Neuron (in vitro differentiated cells): Measurements from ENCODE around the gene FREM3.

Experiments
- H2AFZ ChIP-seq: one replicate; pipeline ENCODE4 v1.6.1; 2013; ENCODE audit warnings: low read depth, mild to moderate bottlenecking, inconsistent platforms, low read length, moderate library complexity
- H3K27me3 ChIP-seq: one replicate; pipeline ENCODE4 v1.6.1; 2013; ENCODE audit warnings: low read length; ENCODE audit not compliant: insufficient read depth
- H3K36me3 ChIP-seq: one replicate; pipeline ENCODE4 v1.6.1; 2013; ENCODE audit warnings: low read length; ENCODE audit not compliant: insufficient read depth
- H3K4me1 ChIP-seq: one replicate; pipeline ENCODE4 v1.6.1; 2013; ENCODE audit warnings: low read length; ENCODE audit not compliant: insufficient read depth
- H3K4me3 ChIP-seq: 2 replicates; pipeline ENCODE4 v1.5.1; 2013; ENCODE audit warnings: mild to moderate bottlenecking, low read length, moderate library complexity
- H3K9me3 ChIP-seq: one replicate; pipeline ENCODE4 v1.6.1; 2013; ENCODE audit warnings: low read length

Gene FREM3

GRCh38 chr4:143599827-143600226, 100.6 kb downstream of the FREM3 start:
- H3K27me3 ChIP-seq, result no peaks in the 10 kb centered on the region
- H3K36me3 ChIP-seq, result no peaks in the 10 kb centered on the region
- H3K4me3 ChIP-seq, result no peak overlapping the region
- H3K4me1 ChIP-seq, result no peaks in the 10 kb centered on the region
- no peaks in the 10 kb centered on the region for H3K9me3 ChIP-seq
- H2AFZ ChIP-seq, result no peak overlapping the region

GRCh38 chr4:143598816-143599215, 101.7 kb downstream of the FREM3 start:
- Histone ChIP-seq H3K27me3 (no peaks in the 10 kb centered on the region), H3K36me3 (no peaks in the 10 kb centered on the region), H3K4me3 (no peak overlapping the region), H3K4me1 (no peaks in the 10 kb centered on the region), H2AFZ (no peak overlapping the region), H3K9me3 (no peaks in the 10 kb centered on the region)

- Histone ChIP-seq H3K9me3 (no peaks in the 10 kb centered on the region), H3K27me3 (no peaks in the 10 kb centered on the region), H3K4me3 (no peak overlapping the region), H2AFZ (no peak overlapping the region), H3K36me3 (no peaks in the 10 kb centered on the region), H3K4me1 (no peaks in the 10 kb centered on the region)
Observed at GRCh38 chr4:143597276-143597675, 103.2 kb downstream of the FREM3 start.

GRCh38 chr4:143587703-143588102, 112.8 kb downstream of the FREM3 start:
- H3K4me3 ChIP-seq, result no peak overlapping the region
- H3K36me3 ChIP-seq, result no peaks in the 10 kb centered on the region
- no peaks in the 10 kb centered on the region for H3K27me3 ChIP-seq
- peaks cover 4% of the 10 kb centered on the region for H3K9me3 ChIP-seq
- H3K4me1 ChIP-seq, result no peaks in the 10 kb centered on the region
- no peak overlapping the region for H2AFZ ChIP-seq

- no peaks in the 10 kb centered on the region for H3K27me3 ChIP-seq
- no peak overlapping the region for H3K4me3 ChIP-seq
- no peaks in the 10 kb centered on the region for H3K36me3 ChIP-seq
- no peaks in the 10 kb centered on the region for H3K4me1 ChIP-seq
- no peak overlapping the region for H2AFZ ChIP-seq
- H3K9me3 ChIP-seq, result peaks cover 4% of the 10 kb centered on the region
Observed at GRCh38 chr4:143586080-143586479, 114.4 kb downstream of the FREM3 start.

- peaks cover 4% of the 10 kb centered on the region for H3K9me3 ChIP-seq
- no peak overlapping the region for H2AFZ ChIP-seq
- H3K4me3 ChIP-seq, result no peak overlapping the region
- no peaks in the 10 kb centered on the region for H3K4me1 ChIP-seq
- H3K36me3 ChIP-seq, result no peaks in the 10 kb centered on the region
- H3K27me3 ChIP-seq, result no peaks in the 10 kb centered on the region
Observed at GRCh38 chr4:143585548-143585947, 114.9 kb downstream of the FREM3 start.

GRCh38 chr4:143581331-143581946, 119.0 kb downstream of the FREM3 start:
- Histone ChIP-seq H2AFZ (no peak overlapping the region), H3K4me3 (no peak overlapping the region), H3K27me3 (no peaks in the 10 kb centered on the region), H3K9me3 (peaks cover 4% of the 10 kb centered on the region), H3K4me1 (no peaks in the 10 kb centered on the region), H3K36me3 (no peaks in the 10 kb centered on the region)

- H3K27me3 ChIP-seq, result no peaks in the 10 kb centered on the region
- no peaks in the 10 kb centered on the region for H3K36me3 ChIP-seq
- no peak overlapping the region for H3K4me3 ChIP-seq
- H2AFZ ChIP-seq, result no peak overlapping the region
- no peaks in the 10 kb centered on the region for H3K9me3 ChIP-seq
- H3K4me1 ChIP-seq, result no peaks in the 10 kb centered on the region
Observed at GRCh38 chr4:143575331-143575730, 125.1 kb downstream of the FREM3 start.

- H3K9me3 ChIP-seq, result no peaks in the 10 kb centered on the region
Observed at GRCh38 chr4:143564472-143564871, 136.0 kb downstream of the FREM3 start.

GRCh38 chr4:143559757-143560147, 140.7 kb downstream of the FREM3 start:
- Histone ChIP-seq H3K27me3 (no peaks in the 10 kb centered on the region), H3K4me3 (no peak overlapping the region), H3K36me3 (peaks cover 16% of the 10 kb centered on the region), H3K9me3 (no peaks in the 10 kb centered on the region), H3K4me1 (no peaks in the 10 kb centered on the region), H2AFZ (no peak overlapping the region)

More at GRCh38 chr4:143564472-143564871, 136.0 kb downstream of the FREM3 start:
- Histone ChIP-seq H3K27me3 (no peaks in the 10 kb centered on the region), H3K4me3 (no peak overlapping the region), H3K36me3 (no peaks in the 10 kb centered on the region), H2AFZ (no peak overlapping the region), H3K4me1 (no peaks in the 10 kb centered on the region)

- Histone ChIP-seq H3K36me3 (peaks cover 22% of the 10 kb centered on the region), H2AFZ (no peak overlapping the region), H3K9me3 (no peaks in the 10 kb centered on the region), H3K27me3 (no peaks in the 10 kb centered on the region), H3K4me3 (no peak overlapping the region), H3K4me1 (no peaks in the 10 kb centered on the region)
Observed at GRCh38 chr4:143558823-143559756, 141.4 kb downstream of the FREM3 start.

- H3K27me3 ChIP-seq, result no peaks in the 10 kb centered on the region
- no peak overlapping the region for H3K4me3 ChIP-seq
- H3K9me3 ChIP-seq, result no peaks in the 10 kb centered on the region
- H3K36me3 ChIP-seq, result peaks cover 28% of the 10 kb centered on the region
- no peak overlapping the region for H2AFZ ChIP-seq
- no peaks in the 10 kb centered on the region for H3K4me1 ChIP-seq
Observed at GRCh38 chr4:143558286-143558685, 142.2 kb downstream of the FREM3 start.

GRCh38 chr4:143555676-143556075, 144.8 kb downstream of the FREM3 start:
- Histone ChIP-seq H2AFZ (no peak overlapping the region), H3K4me1 (no peaks in the 10 kb centered on the region), H3K9me3 (no peaks in the 10 kb centered on the region), H3K36me3 (peaks cover 50% of the 10 kb centered on the region), H3K27me3 (no peaks in the 10 kb centered on the region), H3K4me3 (no peak overlapping the region)
